Measurements from ENCODE around the gene GLS. TPM values are rescaled to one million over a fixed set of nuclear protein-coding genes. Genes with fewer than 3 reads are reported as not detected.

The GLS gene
- total and polyA plus RNA-seq, 2 donors (not counting 1 experiment from before 2014, with no cell fraction given) = 32.5 to 195 TPM

DNA sequence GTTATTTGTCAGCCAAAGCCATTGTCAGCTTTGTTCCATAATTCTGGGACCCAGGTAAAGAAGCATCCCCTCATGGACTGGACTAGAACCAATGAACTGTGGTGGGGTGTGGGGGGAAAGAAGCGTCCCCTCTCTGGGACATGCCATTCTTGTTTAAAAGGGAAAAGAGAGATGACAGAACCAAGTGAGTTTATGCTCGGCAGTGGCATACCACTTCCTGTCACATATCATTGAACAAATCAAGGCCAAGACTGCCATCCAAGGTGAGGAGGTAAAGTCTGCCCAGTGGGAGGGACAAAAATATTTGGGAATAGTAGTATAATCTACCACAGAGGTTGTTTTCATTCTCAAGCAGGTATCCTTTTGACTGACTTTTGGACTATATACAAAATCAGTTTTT is 4.7 kb upstream of the GLS start:
- Mint-ChIP-seq H3K9me3 (ENCODE audit: insufficient read depth) (no peaks in the 10 kb centered on the region), H3K4me1 (peaks cover 17% of the 10 kb centered on the region), H3K4me3 (peak overlapping the region; percentile 7), H3K27me3 (no peaks in the 10 kb centered on the region), H3K27ac (peak overlapping the region; percentile 72)
- ChIA-PET CTCF (interaction anchor here (1.5 kb wide), 1 partner anchor 25 kb away, joined by 7 read pairs; no protein-coding TSS in a partner anchor), POLR2A (no interaction called here)
- H3K79me2 ChIP-seq (ENCODE audit: control insufficient read depth, insufficient read depth, low read length) = peaks cover 48% of the 10 kb centered on the region
- H3K9ac ChIP-seq (ENCODE audit: low read length) = no peak overlapping the region
- peak overlapping the region; percentile 53 for H3K4me2 ChIP-seq (replicated peaks; ENCODE audit: low read depth, low read length, poor library complexity, severe bottlenecking)
- no peak for TF ChIP-seq EZH2 (IDR thresholded peaks at IDR 0.05; ENCODE audit: borderline replicate concordance, insufficient read depth, low read depth, low read length, poor library complexity, severe bottlenecking)
- TF ChIP-seq, protein P1, sequence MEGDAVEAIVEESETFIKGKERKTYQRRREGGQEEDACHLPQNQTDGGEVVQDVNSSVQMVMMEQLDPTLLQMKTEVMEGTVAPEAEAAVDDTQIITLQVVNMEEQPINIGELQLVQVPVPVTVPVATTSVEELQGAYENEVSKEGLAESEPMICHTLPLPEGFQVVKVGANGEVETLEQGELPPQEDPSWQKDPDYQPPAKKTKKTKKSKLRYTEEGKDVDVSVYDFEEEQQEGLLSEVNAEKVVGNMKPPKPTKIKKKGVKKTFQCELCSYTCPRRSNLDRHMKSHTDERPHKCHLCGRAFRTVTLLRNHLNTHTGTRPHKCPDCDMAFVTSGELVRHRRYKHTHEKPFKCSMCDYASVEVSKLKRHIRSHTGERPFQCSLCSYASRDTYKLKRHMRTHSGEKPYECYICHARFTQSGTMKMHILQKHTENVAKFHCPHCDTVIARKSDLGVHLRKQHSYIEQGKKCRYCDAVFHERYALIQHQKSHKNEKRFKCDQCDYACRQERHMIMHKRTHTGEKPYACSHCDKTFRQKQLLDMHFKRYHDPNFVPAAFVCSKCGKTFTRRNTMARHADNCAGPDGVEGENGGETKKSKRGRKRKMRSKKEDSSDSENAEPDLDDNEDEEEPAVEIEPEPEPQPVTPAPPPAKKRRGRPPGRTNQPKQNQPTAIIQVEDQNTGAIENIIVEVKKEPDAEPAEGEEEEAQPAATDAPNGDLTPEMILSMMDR (IDR thresholded peaks at IDR 0.05) = no peak
- peaks cover 15 to 19% of the 10 kb centered on the region in 2 donors for H3K4me1 ChIP-seq (ENCODE audit: control insufficient read depth in 2 of 2, insufficient read depth in 2 of 2, low read length in 2 of 2)
- WGBS (ENCODE audit: insufficient coverage) = no CpG with 5 or more reads among the region's 2 CpGs
- no peak overlapping the region for H3K4me3 ChIP-seq (ENCODE audit: control extremely low read depth in 1 of 5, extremely low read depth in 1 of 5, insufficient read depth in 1 of 5, low read depth in 2 of 5, low read length in 4 of 5)
- no peaks in the 10 kb centered on the region for H3K9me3 ChIP-seq (ENCODE audit: control extremely low read depth in 1 of 3, control insufficient read depth in 2 of 3, insufficient read depth in 1 of 3, low read length in 2 of 3)
- peak overlapping the region; percentile 70 for H2AFZ ChIP-seq (ENCODE audit: insufficient read depth, low read depth, low read length, poor library complexity, severe bottlenecking)
- DNase-seq (no peak), ATAC-seq (ENCODE audit: low read depth) (no peak)
- intact Hi-C loops (cut with micrococcal nuclease) = no loop called here
- no peaks in the 10 kb centered on the region for H4K20me1 ChIP-seq (ENCODE audit: control insufficient read depth, insufficient read depth, low read length, poor library complexity, severe bottlenecking)
- H3K27me3 ChIP-seq (replicated peaks in 1 of 4; ENCODE audit: control extremely low read depth in 1 of 4, control insufficient read depth in 3 of 4, insufficient read depth in 4 of 4, low read length in 3 of 4) = no peaks in the 10 kb centered on the region
- H3K27ac ChIP-seq (ENCODE audit: low read length in 2 of 2) = peak overlapping the region in 1 of 2 donors; percentile 50
- H3K36me3 ChIP-seq (replicated peaks in 1 of 2; ENCODE audit: control extremely low read depth in 1 of 2, control insufficient read depth in 1 of 2, extremely low read depth in 1 of 2, insufficient read depth in 2 of 2, low read length in 1 of 2) = no peaks in the 10 kb centered on the region

DNA sequence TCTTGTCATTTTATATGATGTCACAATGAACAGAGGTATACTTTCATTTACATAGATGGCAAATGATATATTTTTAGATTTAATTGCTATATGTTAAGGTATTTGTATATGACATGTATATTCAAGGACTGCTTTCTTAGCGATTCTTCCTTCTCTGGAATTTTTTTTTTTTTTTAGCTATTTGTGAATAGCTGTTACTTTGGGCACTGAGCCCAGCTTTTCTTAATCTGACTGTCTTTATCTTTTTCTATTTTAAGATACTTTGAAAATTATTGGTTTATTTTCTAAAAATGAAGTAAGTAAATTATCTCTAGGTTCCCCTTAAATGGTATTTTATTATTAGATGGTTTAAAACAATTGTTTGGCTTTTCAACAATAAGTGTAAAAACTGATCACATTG is 4.0 kb upstream of the GLS start:
- ChIA-PET POLR2A (interaction anchor here (0.6 kb wide), 1 partner anchor 740 kb away, joined by 4 read pairs; no protein-coding TSS in a partner anchor), CTCF (interaction anchor here (3.3 kb wide), 1 partner anchor 26 kb away, joined by 20 read pairs; no protein-coding TSS in a partner anchor)
- H4K20me1 ChIP-seq (ENCODE audit: control insufficient read depth, insufficient read depth, low read length, poor library complexity, severe bottlenecking) = no peaks in the 10 kb centered on the region
- intact Hi-C loops (cut with micrococcal nuclease) = no loop called here
- H3K9ac ChIP-seq (ENCODE audit: low read length) = no peak overlapping the region
- WGBS (ENCODE audit: insufficient coverage) = no CpG with 5 or more reads among the region's 1 CpG
- no peaks in the 10 kb centered on the region for H3K27me3 ChIP-seq (replicated peaks in 1 of 4; ENCODE audit: control extremely low read depth in 1 of 4, control insufficient read depth in 3 of 4, insufficient read depth in 4 of 4, low read length in 3 of 4)
- no peak overlapping the region for H3K4me3 ChIP-seq (ENCODE audit: control extremely low read depth in 1 of 5, extremely low read depth in 1 of 5, insufficient read depth in 1 of 5, low read depth in 2 of 5, low read length in 4 of 5)
- no peak for TF ChIP-seq EZH2 (IDR thresholded peaks at IDR 0.05; ENCODE audit: borderline replicate concordance, insufficient read depth, low read depth, low read length, poor library complexity, severe bottlenecking)
- TF ChIP-seq, protein P1 (IDR thresholded peaks at IDR 0.05) = no peak
- Mint-ChIP-seq H3K27me3 (no peaks in the 10 kb centered on the region), H3K4me1 (peaks cover 17% of the 10 kb centered on the region), H3K9me3 (ENCODE audit: insufficient read depth) (no peaks in the 10 kb centered on the region), H3K27ac (no peak overlapping the region), H3K4me3 (no peak overlapping the region)
- no peaks in the 10 kb centered on the region for H3K9me3 ChIP-seq (ENCODE audit: control extremely low read depth in 1 of 3, control insufficient read depth in 2 of 3, insufficient read depth in 1 of 3, low read length in 2 of 3)
- peaks cover 48% of the 10 kb centered on the region for H3K79me2 ChIP-seq (ENCODE audit: control insufficient read depth, insufficient read depth, low read length)
- H3K27ac ChIP-seq (ENCODE audit: low read length in 2 of 2) = no peak overlapping the region
- no peaks in the 10 kb centered on the region for H3K36me3 ChIP-seq (replicated peaks in 1 of 2; ENCODE audit: control extremely low read depth in 1 of 2, control insufficient read depth in 1 of 2, extremely low read depth in 1 of 2, insufficient read depth in 2 of 2, low read length in 1 of 2)
- no peak overlapping the region for H3K4me2 ChIP-seq (replicated peaks; ENCODE audit: low read depth, low read length, poor library complexity, severe bottlenecking)
- ATAC-seq (ENCODE audit: low read depth) (no peak), DNase-seq (no peak)
- peaks cover 15 to 16% of the 10 kb centered on the region in 2 donors for H3K4me1 ChIP-seq (ENCODE audit: control insufficient read depth in 2 of 2, insufficient read depth in 2 of 2, low read length in 2 of 2)
- no peak overlapping the region for H2AFZ ChIP-seq (ENCODE audit: insufficient read depth, low read depth, low read length, poor library complexity, severe bottlenecking)
